ENCODE results near the gene GJB3.

Gene GJB3

DNA sequence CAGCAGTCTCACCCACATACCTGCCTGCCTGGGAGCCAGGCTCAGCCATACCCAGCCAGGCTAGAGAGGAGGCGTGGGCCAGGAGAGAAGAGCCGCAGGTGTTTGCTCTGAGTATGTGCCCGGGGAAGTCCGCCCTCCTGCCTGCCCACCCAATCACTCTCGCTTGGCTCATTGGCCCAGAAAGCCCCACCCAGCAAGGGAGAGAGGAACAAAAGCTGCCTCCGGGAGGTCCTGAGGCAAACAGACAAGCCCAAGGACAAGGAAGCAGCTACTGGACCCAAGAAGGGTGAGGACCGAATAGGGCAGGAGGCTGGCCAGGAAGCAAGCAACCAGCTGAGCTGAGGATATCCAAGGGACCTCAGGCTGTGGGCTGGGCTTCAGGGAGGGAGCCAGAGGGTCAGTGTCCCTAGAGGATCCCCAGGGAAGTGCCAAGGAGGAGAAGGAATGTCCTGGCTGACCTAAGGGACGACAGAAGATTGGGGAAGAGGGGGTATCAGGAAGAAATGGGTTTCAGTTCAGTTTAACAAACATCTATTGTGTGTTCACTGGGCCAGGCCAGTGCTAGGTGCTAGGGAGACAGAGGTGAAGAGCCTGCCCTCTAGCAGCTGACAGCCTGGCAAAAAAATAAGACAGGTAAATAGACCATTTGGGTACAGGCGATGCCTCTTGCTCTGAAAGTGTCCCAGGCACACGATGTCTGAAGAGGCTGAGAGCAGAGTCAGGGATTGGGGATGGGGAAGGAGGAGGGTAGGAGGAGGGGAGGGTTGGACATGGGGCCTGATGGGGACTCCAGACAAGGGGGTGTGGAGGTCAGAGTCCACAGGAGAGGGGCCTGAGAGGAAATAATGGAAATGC lies 21.3 kb upstream of the GJB3 start, which contains the start of gene GJB4:
GJB4 (plus strand) TSS at position 238 of the 855 bp plus-strand sequence. CDS start 1,515 bp downstream, outside the sequence.
- TF ChIP-seq, protein P1, sequence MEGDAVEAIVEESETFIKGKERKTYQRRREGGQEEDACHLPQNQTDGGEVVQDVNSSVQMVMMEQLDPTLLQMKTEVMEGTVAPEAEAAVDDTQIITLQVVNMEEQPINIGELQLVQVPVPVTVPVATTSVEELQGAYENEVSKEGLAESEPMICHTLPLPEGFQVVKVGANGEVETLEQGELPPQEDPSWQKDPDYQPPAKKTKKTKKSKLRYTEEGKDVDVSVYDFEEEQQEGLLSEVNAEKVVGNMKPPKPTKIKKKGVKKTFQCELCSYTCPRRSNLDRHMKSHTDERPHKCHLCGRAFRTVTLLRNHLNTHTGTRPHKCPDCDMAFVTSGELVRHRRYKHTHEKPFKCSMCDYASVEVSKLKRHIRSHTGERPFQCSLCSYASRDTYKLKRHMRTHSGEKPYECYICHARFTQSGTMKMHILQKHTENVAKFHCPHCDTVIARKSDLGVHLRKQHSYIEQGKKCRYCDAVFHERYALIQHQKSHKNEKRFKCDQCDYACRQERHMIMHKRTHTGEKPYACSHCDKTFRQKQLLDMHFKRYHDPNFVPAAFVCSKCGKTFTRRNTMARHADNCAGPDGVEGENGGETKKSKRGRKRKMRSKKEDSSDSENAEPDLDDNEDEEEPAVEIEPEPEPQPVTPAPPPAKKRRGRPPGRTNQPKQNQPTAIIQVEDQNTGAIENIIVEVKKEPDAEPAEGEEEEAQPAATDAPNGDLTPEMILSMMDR (IDR thresholded peaks at IDR 0.05; ENCODE audit: low read depth, low read length, missing control alignments), result no peak
- no peak for DNase-seq (ENCODE audit: low read depth)
- no peak within 1 kb of the TSS for H3K4me3 ChIP-seq (ENCODE audit: low read depth, low read length)

- TF ChIP-seq, protein P1 (IDR thresholded peaks at IDR 0.05; ENCODE audit: low read depth, low read length, missing control alignments), result no peak
- DNase-seq (ENCODE audit: low read depth), result no peak
Observed at GRCh38 chr1:34761176-34761761, 19.7 kb upstream of the GJB3 start.

DNA sequence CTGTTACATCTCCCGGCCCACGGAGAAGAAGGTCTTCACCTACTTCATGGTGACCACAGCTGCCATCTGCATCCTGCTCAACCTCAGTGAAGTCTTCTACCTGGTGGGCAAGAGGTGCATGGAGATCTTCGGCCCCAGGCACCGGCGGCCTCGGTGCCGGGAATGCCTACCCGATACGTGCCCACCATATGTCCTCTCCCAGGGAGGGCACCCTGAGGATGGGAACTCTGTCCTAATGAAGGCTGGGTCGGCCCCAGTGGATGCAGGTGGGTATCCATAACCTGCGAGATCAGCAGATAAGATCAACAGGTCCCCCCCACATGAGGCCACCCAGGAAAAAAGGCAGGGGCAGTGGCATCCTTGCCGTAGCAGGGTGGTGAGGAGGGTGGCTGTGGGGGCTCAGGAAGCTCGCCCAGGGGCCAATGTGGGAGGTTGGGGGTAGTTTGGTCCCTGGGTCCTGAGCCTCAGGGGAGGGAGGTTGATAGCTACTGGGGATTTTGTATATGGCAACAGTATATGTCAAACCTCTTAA lies 19.2 kb upstream of the GJB3 start:
- DNase-seq (ENCODE audit: low read depth), result no peak
- TF ChIP-seq, protein P1 (IDR thresholded peaks at IDR 0.05; ENCODE audit: low read depth, low read length, missing control alignments), result no peak
- H3K4me3 ChIP-seq (ENCODE audit: low read depth, low read length), result no peak overlapping the region

More at GRCh38 chr1:34761176-34761761, 19.7 kb upstream of the GJB3 start:
- no peak overlapping the region for H3K4me3 ChIP-seq (ENCODE audit: low read depth, low read length)

GRCh38 chr1:34762474-34763141 lies 18.4 kb upstream of the GJB3 start:
- H3K4me3 ChIP-seq (ENCODE audit: low read depth, low read length), result no peak overlapping the region
- TF ChIP-seq, protein P1 (IDR thresholded peaks at IDR 0.05; ENCODE audit: low read depth, low read length, missing control alignments), result no peak
- DNase-seq (ENCODE audit: low read depth), result no peak

DNA sequence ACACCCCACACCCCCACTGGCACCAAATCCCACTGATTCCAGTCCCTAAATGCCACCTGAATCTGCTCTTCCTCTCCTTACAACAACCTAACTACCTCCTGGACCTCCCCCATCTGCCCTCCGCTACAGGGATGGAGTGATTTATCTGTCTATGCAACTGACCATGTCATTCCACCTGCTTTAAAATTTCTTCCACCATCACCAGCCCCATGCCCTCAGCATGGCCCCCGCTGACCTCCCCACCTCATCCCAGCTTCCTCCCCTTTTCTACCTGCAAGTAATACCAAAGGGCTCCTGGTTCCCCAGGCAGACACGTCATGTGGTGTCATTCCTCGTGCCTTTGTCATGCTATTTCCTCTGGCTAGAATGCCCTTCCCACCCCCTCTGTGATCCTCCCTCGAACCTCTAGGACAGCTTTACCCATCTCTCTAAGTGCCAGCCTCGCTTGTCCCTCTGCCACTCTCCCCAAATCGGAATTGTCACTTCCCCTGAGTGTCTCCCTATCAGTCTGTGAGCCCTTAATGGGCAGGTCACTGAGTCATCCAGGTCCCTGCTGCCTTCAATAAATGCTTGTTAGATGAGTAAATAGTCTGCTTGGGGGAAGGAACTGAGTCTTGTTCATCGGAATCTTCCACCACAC lies 17.8 kb upstream of the GJB3 start:
- no peak for DNase-seq (ENCODE audit: low read depth)
- H3K4me3 ChIP-seq (ENCODE audit: low read depth, low read length), result no peak overlapping the region
- TF ChIP-seq, protein P1 (IDR thresholded peaks at IDR 0.05; ENCODE audit: low read depth, low read length, missing control alignments), result no peak

GRCh38 chr1:34768856-34769255 lies 12.2 kb upstream of the GJB3 start:
- H3K4me3 ChIP-seq (ENCODE audit: low read depth, low read length), result no peak overlapping the region
- TF ChIP-seq, protein P1 (IDR thresholded peaks at IDR 0.05; ENCODE audit: low read depth, low read length, missing control alignments), result no peak
- DNase-seq (ENCODE audit: low read depth), result no peak
